CD14-positive monocyte (primary cell): ENCODE measurements around the gene KCTD19. TPM values are rescaled to one million over a fixed set of nuclear protein-coding genes. Genes with fewer than 3 reads are reported as not detected.

Experiments used
- DNase-seq, 3 donors: peaks; one replicate each; pipeline ENCODE4 v3.0.0-alpha.2; 2011 to 2022
- H2AFZ ChIP-seq: 2 replicates; pipeline ENCODE4 v1.6.0; 2012; ENCODE audit warnings: mild to moderate bottlenecking, low read depth, low read length, inconsistent platforms; ENCODE audit not compliant: insufficient read depth, poor library complexity, severe bottlenecking
- H3K27ac ChIP-seq, 2 donors: 1 replicate in 1 of 2; 2 replicates in 1 of 2; pipeline ENCODE4 v1.5.1; 2012 to 2013; ENCODE audit warnings: low read length in 2 of 2, control low read depth in 1 of 2, inconsistent platforms in 1 of 2, low read depth in 1 of 2, mild to moderate bottlenecking in 1 of 2
- H3K27me3 ChIP-seq, 2 donors: one replicate each; pipeline versions ENCODE4 v1.6.0 to v1.6.1; 2011 to 2013; ENCODE audit warnings: low read length in 2 of 2; ENCODE audit not compliant: control insufficient read depth in 2 of 2, insufficient read depth in 2 of 2
- H3K36me3 ChIP-seq, 2 donors: replicated peaks in 1 of 2; 1 replicate in 1 of 2; 2 replicates in 1 of 2; pipeline versions ENCODE4 v1.5.1 to v1.6.1; 2012 to 2013; ENCODE audit warnings: low read length in 2 of 2, control low read depth in 1 of 2, inconsistent platforms in 1 of 2, mild to moderate bottlenecking in 1 of 2; ENCODE audit not compliant: insufficient read depth in 2 of 2, control insufficient read depth in 1 of 2
- H3K4me1 ChIP-seq, 2 donors: 1 replicate in 1 of 2; 2 replicates in 1 of 2; pipeline versions ENCODE4 v1.5.1 to v1.6.1; 2012 to 2013; ENCODE audit warnings: low read length in 2 of 2, control low read depth in 1 of 2, inconsistent platforms in 1 of 2, mild to moderate bottlenecking in 1 of 2, moderate library complexity in 1 of 2; ENCODE audit not compliant: insufficient read depth in 2 of 2, control insufficient read depth in 1 of 2
- H3K4me2 ChIP-seq: replicated peaks from 2 replicates; pipeline ENCODE3; 2012; ENCODE audit warnings: low read length, moderate library complexity, mild to moderate bottlenecking; ENCODE audit not compliant: poor library complexity, severe bottlenecking; ENCODE audit errors: extremely low read depth
- H3K4me3 ChIP-seq, 3 experiments: fragments of 200-600 bp in 1 of 3; sonication (generic) in 1 of 3; replicated peaks in 1 of 3; 1 replicate in 2 of 3; 2 replicates in 1 of 3; pipeline ENCODE4 v1.5.1; 2011 to 2013; ENCODE audit warnings: low read length in 3 of 3, mild to moderate bottlenecking in 3 of 3, control low read depth in 2 of 3, low read depth in 2 of 3, inconsistent platforms in 1 of 3, moderate library complexity in 1 of 3
- H3K79me2 ChIP-seq: 2 replicates; pipeline ENCODE4 v1.6.0; 2012; ENCODE audit warnings: mild to moderate bottlenecking, control low read depth, inconsistent platforms, low read length, moderate library complexity; ENCODE audit not compliant: insufficient read depth
- H3K9ac ChIP-seq: 2 replicates; pipeline ENCODE4 v1.6.0; 2017; ENCODE audit warnings: low read length, mild to moderate bottlenecking; ENCODE audit not compliant: insufficient read depth, poor library complexity, severe bottlenecking
- H3K9me3 ChIP-seq, 2 donors: replicated peaks in 1 of 2; 1 replicate in 1 of 2; 2 replicates in 1 of 2; pipeline versions ENCODE4 v1.5.1 to v1.6.1; 2012 to 2013; ENCODE audit warnings: low read length in 2 of 2, control low read depth in 1 of 2; ENCODE audit not compliant: control insufficient read depth in 1 of 2, insufficient read depth in 1 of 2
- H4K20me1 ChIP-seq: 2 replicates; pipeline ENCODE4 v1.6.0; 2012; ENCODE audit warnings: mild to moderate bottlenecking, low read length, control low read depth, moderate library complexity; ENCODE audit not compliant: insufficient read depth
- H3K27ac Mint-ChIP-seq, 7 donors: one replicate each; pipeline ENCODE4 v1.8.0; 2020; ENCODE audit warnings: mild to moderate bottlenecking in 7 of 7, mixed read lengths in 7 of 7, moderate library complexity in 6 of 7, inconsistent platforms in 2 of 7
- H3K27me3 Mint-ChIP-seq, 3 donors: one replicate each; pipeline ENCODE4 v1.8.0; 2021 to 2022; ENCODE audit warnings: low read depth in 3 of 3, mild to moderate bottlenecking in 3 of 3, mixed read lengths in 3 of 3, moderate library complexity in 3 of 3, inconsistent platforms in 1 of 3
- H3K36me3 Mint-ChIP-seq, 2 donors: one replicate each; pipeline ENCODE4 v1.8.0; 2020; ENCODE audit warnings: mixed read lengths in 2 of 2, inconsistent platforms in 1 of 2, mild to moderate bottlenecking in 1 of 2
- H3K4me1 Mint-ChIP-seq: one replicate; pipeline ENCODE4 v1.8.0; 2020; ENCODE audit warnings: mild to moderate bottlenecking, mixed read lengths
- H3K4me3 Mint-ChIP-seq, 2 donors: one replicate each; pipeline ENCODE4 v1.8.0; 2020; ENCODE audit warnings: mild to moderate bottlenecking in 2 of 2, mixed read lengths in 2 of 2, moderate library complexity in 1 of 2
- H3K9me3 Mint-ChIP-seq, 7 donors: one replicate each; pipeline ENCODE4 v1.8.0; 2020 to 2022; ENCODE audit warnings: mixed read lengths in 7 of 7, mild to moderate bottlenecking in 6 of 7, moderate library complexity in 6 of 7, inconsistent platforms in 2 of 7
- CTCF ChIP-seq: fragments of 200-600 bp; IDR thresholded peaks from one replicate; pipeline ENCODE4 v1.8.0; 2022; ENCODE audit warnings: antibody characterized with exemption, mild to moderate bottlenecking
- WGBS: methylation state at CpG from one replicate; pipeline ENCODE4 v1.1.5; 2013; ENCODE audit warnings: missing lambda C conversion rate; ENCODE audit not compliant: insufficient coverage; 5-methylcytosine and 5-hydroxymethylcytosine counted together
- intact Hi-C, 2 donors: fragments of 100-400 bp; cut with micrococcal nuclease; formaldehyde crosslinking; loops; one replicate each; pipeline versions ENCODE4 v1.15.0 to v1.15.1; 2023
- polyA plus RNA-seq, 3 donors: library from polyadenylated mRNA; depleted of rRNA in 1 of 3; unstranded in 2 of 3; stranded (reverse) in 1 of 3; fragments of 300-500 nt in 2 of 3; fragments of >200 nt in 1 of 3; fragmentation: Illumina TruSeq in 2 of 3; gene quantifications; 1 replicate in 2 of 3; 2 replicates in 1 of 3; pipeline ENCODE4 v1.2.3, GENCODE V29; 2012 to 2021

KCTD19 gene
- polyA plus RNA-seq, 3 donors, result not detected

DNA sequence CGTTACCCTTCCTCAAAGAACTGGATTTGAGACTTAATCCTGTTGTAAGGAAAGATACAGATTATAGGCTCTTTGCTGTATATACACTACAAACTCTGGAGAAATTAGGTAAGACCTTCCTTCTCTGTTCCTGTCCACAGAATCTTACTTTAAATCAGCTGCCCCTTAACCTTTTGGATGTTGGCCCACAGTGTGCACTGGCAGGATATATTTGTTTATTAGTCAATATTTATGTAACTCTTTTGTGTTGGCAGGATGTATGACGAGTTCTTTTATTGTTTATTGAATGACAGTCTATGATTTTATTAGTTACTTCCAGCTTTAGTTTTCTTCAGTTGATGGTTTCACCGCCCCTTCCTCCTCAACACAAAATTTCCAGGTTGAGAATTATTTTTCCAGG is 19.8 kb upstream of the KCTD19 start:
- Histone ChIP-seq H3K27me3 (no peaks in the 10 kb centered on the region), H3K36me3 (no peaks in the 10 kb centered on the region), H3K4me2 (no peak overlapping the region), H2AFZ (no peak overlapping the region), H3K27ac (no peak overlapping the region), H3K9me3 (no peaks in the 10 kb centered on the region), H4K20me1 (no peaks in the 10 kb centered on the region), H3K4me3 (no peak overlapping the region), H3K79me2 (no peaks in the 10 kb centered on the region), H3K4me1 (peaks cover 0 to 6% of the 10 kb centered on the region in 2 donors), H3K9ac (no peak overlapping the region)
- peaks cover 3% of the 10 kb centered on the region for H3K4me1 Mint-ChIP-seq
- H3K36me3 Mint-ChIP-seq, result no peaks in the 10 kb centered on the region
- no CpG with 5 or more reads among the region's 3 CpGs for whole genome bisulfite sequencing
- intact Hi-C loops, result loop anchor here in 1 of 2 donors (5.0 kb wide), 1 partner anchor 51 kb away; no protein-coding TSS in a partner anchor
- no peak overlapping the region for H3K27ac Mint-ChIP-seq
- no peaks in the 10 kb centered on the region for H3K9me3 Mint-ChIP-seq
- H3K4me3 Mint-ChIP-seq, result no peak overlapping the region
- no peak for DNase-seq
- no peak for TF ChIP-seq CTCF
- peaks cover 0 to 2% (median 0%) of the 10 kb centered on the region in 3 donors for H3K27me3 Mint-ChIP-seq

DNA sequence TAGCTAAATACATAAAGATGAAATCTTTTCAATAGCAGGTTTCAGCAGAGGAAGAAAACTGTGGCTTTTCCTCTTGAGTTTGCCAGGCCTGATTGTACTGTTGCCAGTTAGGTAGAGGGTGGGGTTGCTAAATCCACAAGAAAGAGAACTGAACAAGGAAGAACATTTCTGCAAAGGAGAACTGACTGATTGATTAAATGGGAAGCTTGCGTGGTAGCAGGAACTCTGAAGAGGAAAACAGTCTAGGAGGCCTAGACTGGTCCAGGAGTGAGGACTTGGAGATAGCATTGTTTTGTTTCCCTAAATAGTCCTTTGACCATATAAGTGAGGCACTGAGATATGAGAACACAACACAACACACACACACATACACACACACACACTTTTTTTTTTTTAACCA is 18.9 kb upstream of the KCTD19 start:
- H3K27me3 Mint-ChIP-seq, result peaks cover 0 to 2% (median under 1%) of the 10 kb centered on the region in 3 donors
- no peaks in the 10 kb centered on the region for H3K79me2 ChIP-seq
- H3K4me2 ChIP-seq, result no peak overlapping the region
- H3K27ac Mint-ChIP-seq, result no peak overlapping the region
- H4K20me1 ChIP-seq, result no peaks in the 10 kb centered on the region
- no peak for DNase-seq
- H2AFZ ChIP-seq, result no peak overlapping the region
- no peaks in the 10 kb centered on the region for H3K36me3 Mint-ChIP-seq
- H3K27me3 ChIP-seq, result no peaks in the 10 kb centered on the region
- no peak overlapping the region for H3K9ac ChIP-seq
- no peak overlapping the region for H3K4me3 ChIP-seq
- H3K4me1 ChIP-seq, result peaks cover 0 to 6% of the 10 kb centered on the region in 2 donors
- H3K9me3 Mint-ChIP-seq, result no peaks in the 10 kb centered on the region
- no peaks in the 10 kb centered on the region for H3K9me3 ChIP-seq
- H3K36me3 ChIP-seq, result no peaks in the 10 kb centered on the region
- WGBS, result 0% methylated on average over 1 of the region's 1 CpG
- H3K4me3 Mint-ChIP-seq, result no peak overlapping the region
- intact Hi-C loops, result loop anchor here in 1 of 2 donors (5.0 kb wide), 1 partner anchor 52 kb away; no protein-coding TSS in a partner anchor
- H3K27ac ChIP-seq, result no peak overlapping the region
- peaks cover 3% of the 10 kb centered on the region for H3K4me1 Mint-ChIP-seq
- TF ChIP-seq CTCF, result no peak
